HUES64 (cell line): Measurements from ENCODE around the gene LACC1.

ENCODE experiments used
- H3K27ac ChIP-seq: 2 replicates; pipeline ENCODE4 v1.7.0; 2013; ENCODE audit warnings: low read depth, low read length, inconsistent platforms
- H3K27me3 ChIP-seq: 2 replicates; pipeline ENCODE4 v1.6.1; 2013; ENCODE audit warnings: mild to moderate bottlenecking, low read length; ENCODE audit not compliant: insufficient read depth
- H3K36me3 ChIP-seq: 2 replicates; pipeline ENCODE4 v1.6.1; 2013; ENCODE audit warnings: mild to moderate bottlenecking, low read length; ENCODE audit not compliant: insufficient read depth
- H3K4me1 ChIP-seq: 2 replicates; pipeline ENCODE4 v1.6.1; 2013; ENCODE audit warnings: mild to moderate bottlenecking, low read length, moderate library complexity; ENCODE audit not compliant: insufficient read depth
- H3K4me3 ChIP-seq: 2 replicates; pipeline ENCODE4 v1.5.1; 2013; ENCODE audit warnings: mild to moderate bottlenecking, low read length, moderate library complexity
- H3K9ac ChIP-seq: 2 replicates; pipeline ENCODE4 v1.6.1; 2013; ENCODE audit warnings: mild to moderate bottlenecking, low read depth, low read length
- H3K9me3 ChIP-seq: 2 replicates; pipeline ENCODE4 v1.6.1; 2013; ENCODE audit warnings: low read depth, low read length; ENCODE audit not compliant: insufficient read depth
- WGBS: fragments of 150-250, 120-280 bp; methylation state at CpG from one replicate; pipeline ENCODE4 v1.1.7; 2013; ENCODE audit warnings: missing lambda C conversion rate; 5-methylcytosine and 5-hydroxymethylcytosine counted together

Gene LACC1

GRCh38 chr13:43920965-43921674 is 41.4 kb downstream of the LACC1 start:
- no peak overlapping the region for H3K4me3 ChIP-seq
- H3K9ac ChIP-seq: no peak overlapping the region
- no peak overlapping the region for H3K27ac ChIP-seq
- H3K4me1 ChIP-seq: no peaks in the 10 kb centered on the region
- WGBS: 96% methylated on average over 1 of the region's 1 CpG
- H3K36me3 ChIP-seq: no peaks in the 10 kb centered on the region
- no peaks in the 10 kb centered on the region for H3K27me3 ChIP-seq
- H3K9me3 ChIP-seq: no peaks in the 10 kb centered on the region

GRCh38 chr13:43924549-43925245 is 45.0 kb downstream of the LACC1 start:
- Histone ChIP-seq H3K27me3 (no peaks in the 10 kb centered on the region), H3K4me3 (no peak overlapping the region), H3K27ac (no peak overlapping the region), H3K9ac (no peak overlapping the region), H3K9me3 (no peaks in the 10 kb centered on the region), H3K4me1 (peaks cover 5% of the 10 kb centered on the region; the same call in 1 of the 2 replicates), H3K36me3 (no peaks in the 10 kb centered on the region)
- 93% methylated on average over 5 of the region's 5 CpGs for WGBS

DNA sequence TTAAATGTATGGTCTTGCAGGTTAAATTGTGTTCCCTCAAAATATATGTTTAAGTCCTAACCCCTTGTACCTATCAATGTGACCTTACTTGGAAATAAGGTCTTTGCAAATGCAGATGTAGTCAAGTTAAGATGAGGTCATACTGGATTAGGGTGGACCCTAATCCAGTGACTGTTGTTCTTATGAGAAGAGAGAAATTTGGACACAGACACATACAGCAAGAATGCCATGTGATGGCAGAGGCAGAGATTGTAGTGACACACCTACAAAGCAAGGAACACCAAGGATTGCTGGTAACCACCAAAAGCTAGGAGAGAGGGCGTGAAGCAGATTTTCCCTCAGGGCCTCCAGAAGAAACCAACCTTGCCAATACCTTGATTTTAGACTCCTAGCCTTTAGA is 50.2 kb downstream of the LACC1 start:
- no peak overlapping the region for H3K4me3 ChIP-seq
- H3K27me3 ChIP-seq: no peaks in the 10 kb centered on the region
- H3K9ac ChIP-seq: no peak overlapping the region
- H3K9me3 ChIP-seq: 0 out of 2 replicates have a peak, but pooled peaks cover 5% of the 10 kb centered on the region
- H3K4me1 ChIP-seq: peaks cover 5% of the 10 kb centered on the region; the same call in 1 of the 2 replicates
- 100% methylated on average over 1 of the region's 1 CpG for WGBS
- no peak overlapping the region for H3K27ac ChIP-seq
- H3K36me3 ChIP-seq: no peaks in the 10 kb centered on the region

GRCh38 chr13:43933378-43933777 is 53.7 kb downstream of the LACC1 start:
- Histone ChIP-seq H3K27me3 (no peaks in the 10 kb centered on the region), H3K27ac (no peak overlapping the region), H3K9me3 (0 out of 2 replicates have a peak, but pooled peaks cover 5% of the 10 kb centered on the region), H3K9ac (no peak overlapping the region), H3K4me1 (peaks cover 5% of the 10 kb centered on the region; the same call in 1 of the 2 replicates), H3K4me3 (no peak overlapping the region), H3K36me3 (no peaks in the 10 kb centered on the region)
- WGBS: 92% methylated on average over 2 of the region's 2 CpGs

DNA sequence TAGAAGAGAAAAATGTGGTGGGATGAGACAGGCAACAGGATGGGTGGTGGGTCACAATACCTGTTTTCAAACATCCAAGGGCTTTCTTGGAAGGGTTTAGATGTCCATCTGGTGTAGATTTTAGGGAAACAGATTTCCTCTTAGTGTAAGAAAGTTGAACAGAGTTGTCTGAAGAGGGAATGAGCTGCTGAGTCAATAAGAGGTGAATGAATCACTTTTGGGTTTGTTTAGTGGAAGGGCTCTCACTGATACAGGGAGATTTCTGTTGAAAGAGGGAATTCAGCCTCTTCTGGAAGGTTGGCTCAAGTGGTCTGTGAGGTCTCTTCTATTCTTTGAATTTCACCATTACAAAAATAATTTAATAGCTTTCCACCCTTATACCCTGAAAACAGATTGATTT is 54.6 kb downstream of the LACC1 start:
- Histone ChIP-seq H3K27ac (no peak overlapping the region), H3K27me3 (no peaks in the 10 kb centered on the region), H3K9ac (no peak overlapping the region), H3K36me3 (no peaks in the 10 kb centered on the region), H3K9me3 (0 out of 2 replicates have a peak, but pooled peaks cover 5% of the 10 kb centered on the region), H3K4me3 (no peak overlapping the region), H3K4me1 (peaks cover 4% of the 10 kb centered on the region; the same call in 1 of the 2 replicates)

- Histone ChIP-seq H3K4me1 (no peaks in the 10 kb centered on the region), H3K36me3 (no peaks in the 10 kb centered on the region), H3K9ac (no peak overlapping the region), H3K4me3 (no peak overlapping the region), H3K27ac (no peak overlapping the region), H3K27me3 (no peaks in the 10 kb centered on the region), H3K9me3 (0 out of 2 replicates have a peak, but pooled peaks cover 4% of the 10 kb centered on the region)
- WGBS: 93% methylated on average over 1 of the region's 1 CpG
These were observed 56.2 kb downstream of the LACC1 start for GRCh38 chr13:43935878-43936277.

DNA sequence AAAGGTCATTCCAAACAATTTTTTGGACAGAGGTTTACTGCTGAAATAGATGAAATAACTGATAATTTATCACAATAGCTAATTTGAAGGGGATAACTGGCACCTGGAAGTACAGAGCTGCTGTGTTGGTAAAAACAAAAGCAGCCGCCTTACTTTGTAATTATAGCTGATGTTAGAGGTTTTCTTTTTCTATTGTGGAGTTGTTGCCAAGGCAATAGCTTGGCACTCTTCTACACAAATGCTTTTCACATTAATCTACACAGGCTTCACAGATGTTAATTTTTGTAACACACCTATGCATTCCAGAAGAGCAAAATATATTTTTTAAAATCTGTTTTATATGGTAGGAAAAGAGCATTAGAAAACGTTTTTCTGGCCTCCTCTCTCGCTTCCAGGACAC is 56.9 kb downstream of the LACC1 start:
- H3K9ac ChIP-seq: no peak overlapping the region
- no peaks in the 10 kb centered on the region for H3K27me3 ChIP-seq
- H3K4me3 ChIP-seq: no peak overlapping the region
- no peaks in the 10 kb centered on the region for H3K9me3 ChIP-seq
- H3K36me3 ChIP-seq: no peaks in the 10 kb centered on the region
- WGBS: 86% methylated on average over 3 of the region's 3 CpGs
- no peaks in the 10 kb centered on the region for H3K4me1 ChIP-seq
- no peak overlapping the region for H3K27ac ChIP-seq

DNA sequence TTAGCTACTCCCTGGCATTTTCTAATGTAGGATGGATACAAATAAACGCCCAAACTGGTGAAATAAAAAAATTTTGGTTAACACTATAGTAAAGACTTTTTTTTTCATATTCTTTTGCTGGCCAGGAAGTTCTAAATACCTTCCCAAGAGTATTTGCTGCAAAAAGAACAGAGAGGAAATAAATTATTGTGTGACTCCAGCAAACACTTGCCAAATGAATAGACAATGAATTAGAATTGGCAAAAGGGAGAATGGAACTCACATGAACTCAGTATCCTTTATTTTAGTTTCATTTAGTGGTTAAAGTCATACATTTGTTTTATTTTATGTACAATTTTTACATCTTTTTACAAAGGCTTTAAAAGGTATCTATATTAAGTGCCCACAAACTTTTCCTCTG is 58.1 kb downstream of the LACC1 start:
- H3K36me3 ChIP-seq: no peaks in the 10 kb centered on the region
- H3K9me3 ChIP-seq: no peaks in the 10 kb centered on the region
- no CpG with 5 or more reads among the region's 1 CpG for WGBS
- no peak overlapping the region for H3K9ac ChIP-seq
- no peaks in the 10 kb centered on the region for H3K27me3 ChIP-seq
- H3K4me3 ChIP-seq: no peak overlapping the region
- no peaks in the 10 kb centered on the region for H3K4me1 ChIP-seq
- H3K27ac ChIP-seq: no peak overlapping the region

DNA sequence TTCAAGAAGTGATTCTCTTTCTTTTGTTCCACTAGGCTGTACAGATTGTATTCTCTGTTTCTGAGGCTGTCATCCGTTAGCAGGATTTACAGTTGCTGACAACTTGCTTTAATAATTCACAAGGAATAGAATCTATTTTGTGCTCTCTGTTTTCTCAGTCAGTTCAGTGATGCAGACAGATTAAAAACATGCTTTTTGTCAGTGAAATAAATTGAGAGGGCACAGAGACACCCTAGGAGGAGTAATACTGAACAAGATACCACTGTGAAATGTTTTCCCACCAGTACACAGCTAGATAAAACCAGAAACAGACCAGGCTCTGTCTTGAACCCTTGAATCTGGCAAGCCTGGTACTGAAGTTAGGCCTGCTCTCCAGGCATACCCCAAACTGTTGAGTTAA is 58.7 kb downstream of the LACC1 start:
- no peaks in the 10 kb centered on the region for H3K9me3 ChIP-seq
- no peak overlapping the region for H3K27ac ChIP-seq
- H3K9ac ChIP-seq: no peak overlapping the region
- no peaks in the 10 kb centered on the region for H3K27me3 ChIP-seq
- no peaks in the 10 kb centered on the region for H3K36me3 ChIP-seq
- WGBS: 100% methylated on average over 1 of the region's 1 CpG
- H3K4me1 ChIP-seq: no peaks in the 10 kb centered on the region
- no peak overlapping the region for H3K4me3 ChIP-seq

GRCh38 chr13:43939086-43939485 is 59.4 kb downstream of the LACC1 start:
- H3K36me3 ChIP-seq: no peaks in the 10 kb centered on the region
- no peak overlapping the region for H3K9ac ChIP-seq
- H3K27me3 ChIP-seq: no peaks in the 10 kb centered on the region
- no peak overlapping the region for H3K27ac ChIP-seq
- 93% methylated on average over 1 of the region's 1 CpG for WGBS
- H3K4me1 ChIP-seq: no peaks in the 10 kb centered on the region
- H3K4me3 ChIP-seq: no peak overlapping the region
- no peaks in the 10 kb centered on the region for H3K9me3 ChIP-seq

DNA sequence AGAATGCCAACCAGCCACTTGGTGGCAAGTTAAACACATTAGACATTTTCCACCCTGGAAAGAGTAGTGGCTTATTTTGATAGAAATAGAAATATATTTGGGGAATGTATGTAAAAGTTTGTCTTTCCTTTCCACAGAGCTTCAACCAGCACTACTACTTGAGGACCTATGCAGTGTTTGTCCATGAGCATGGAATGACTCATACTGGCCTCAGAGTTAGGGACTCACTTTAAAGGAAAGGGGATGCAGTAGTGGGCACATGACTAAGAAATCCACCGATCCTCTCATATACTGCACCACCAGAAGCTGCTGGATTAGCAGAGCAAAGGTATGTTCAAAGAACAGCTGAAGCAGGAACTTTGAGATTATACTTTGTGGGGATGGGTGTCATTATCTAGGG is 62.6 kb downstream of the LACC1 start:
- H3K9ac ChIP-seq: no peak overlapping the region
- no peaks in the 10 kb centered on the region for H3K4me1 ChIP-seq
- H3K27ac ChIP-seq: no peak overlapping the region
- H3K9me3 ChIP-seq: no peaks in the 10 kb centered on the region
- H3K36me3 ChIP-seq: no peaks in the 10 kb centered on the region
- no peak overlapping the region for H3K4me3 ChIP-seq
- no peaks in the 10 kb centered on the region for H3K27me3 ChIP-seq
- 100% methylated on average over 1 of the region's 1 CpG for WGBS
